ENCODE data around the gene PRDM15. TPM values are rescaled to one million over a fixed set of nuclear protein-coding genes. Genes with fewer than 3 reads are reported as not detected.

PRDM15 gene
- total RNA-seq, 1 donor from 2014 or later, result 10.2 TPM

GRCh38 chr21:41845310-41846032 is 33.7 kb downstream of the PRDM15 start:
- H3K27ac Mint-ChIP-seq (ENCODE audit: unreplicated experiment), result no peak overlapping the region

GRCh38 chr21:41843584-41843983 is 35.6 kb downstream of the PRDM15 start:
- no peak for TF ChIP-seq CTCF (IDR thresholded peaks at IDR 0.05; ENCODE audit: partially characterized antibody, unreplicated experiment)
- no peak for DNase-seq
- Mint-ChIP-seq H3K36me3 (ENCODE audit: unreplicated experiment) (peaks cover 10% of the 10 kb centered on the region), H3K27ac (ENCODE audit: unreplicated experiment) (no peak overlapping the region), H3K4me3 (ENCODE audit: unreplicated experiment) (no peak overlapping the region), H3K9me3 (ENCODE audit: unreplicated experiment) (no peaks in the 10 kb centered on the region), H3K4me1 (ENCODE audit: low read depth, unreplicated experiment) (peaks cover 5% of the 10 kb centered on the region), H3K27me3 (ENCODE audit: unreplicated experiment) (peaks cover 3% of the 10 kb centered on the region)

More at GRCh38 chr21:41845310-41846032, 33.7 kb downstream of the PRDM15 start:
- TF ChIP-seq CTCF (IDR thresholded peaks at IDR 0.05; ENCODE audit: partially characterized antibody, unreplicated experiment), result no peak
- H3K4me3 Mint-ChIP-seq (ENCODE audit: unreplicated experiment), result no peak overlapping the region
- DNase-seq, result no peak
- H3K36me3 Mint-ChIP-seq (ENCODE audit: unreplicated experiment), result peaks cover 8% of the 10 kb centered on the region
- H3K4me1 Mint-ChIP-seq (ENCODE audit: low read depth, unreplicated experiment), result peaks cover 5% of the 10 kb centered on the region
- no peaks in the 10 kb centered on the region for H3K9me3 Mint-ChIP-seq (ENCODE audit: unreplicated experiment)
- H3K27me3 Mint-ChIP-seq (ENCODE audit: unreplicated experiment), result peaks cover 3% of the 10 kb centered on the region

- Mint-ChIP-seq H3K27me3 (ENCODE audit: unreplicated experiment) (peaks cover 7% of the 10 kb centered on the region), H3K36me3 (ENCODE audit: unreplicated experiment) (peaks cover 18% of the 10 kb centered on the region), H3K27ac (ENCODE audit: unreplicated experiment) (no peak overlapping the region), H3K9me3 (ENCODE audit: unreplicated experiment) (peaks cover 2% of the 10 kb centered on the region), H3K4me3 (ENCODE audit: unreplicated experiment) (no peak overlapping the region), H3K4me1 (ENCODE audit: low read depth, unreplicated experiment) (peaks cover 8% of the 10 kb centered on the region)
- TF ChIP-seq CTCF (IDR thresholded peaks at IDR 0.05; ENCODE audit: partially characterized antibody, unreplicated experiment), result no peak
- no peak for DNase-seq
Observed at GRCh38 chr21:41840880-41841279, 38.3 kb downstream of the PRDM15 start.

- peaks cover 8% of the 10 kb centered on the region for H3K4me1 Mint-ChIP-seq (ENCODE audit: low read depth, unreplicated experiment)
- DNase-seq, result no peak
Observed at GRCh38 chr21:41839387-41840000, 39.6 kb downstream of the PRDM15 start.

More at GRCh38 chr21:41839387-41840000, 39.6 kb downstream of the PRDM15 start:
- Mint-ChIP-seq H3K27ac (ENCODE audit: unreplicated experiment) (no peak overlapping the region), H3K9me3 (ENCODE audit: unreplicated experiment) (peaks cover 2% of the 10 kb centered on the region), H3K36me3 (ENCODE audit: unreplicated experiment) (peaks cover 18% of the 10 kb centered on the region), H3K4me3 (ENCODE audit: unreplicated experiment) (no peak overlapping the region), H3K27me3 (ENCODE audit: unreplicated experiment) (peaks cover 7% of the 10 kb centered on the region)
- TF ChIP-seq CTCF (IDR thresholded peaks at IDR 0.05; ENCODE audit: partially characterized antibody, unreplicated experiment), result no peak
